KMS-11 (cell line): ENCODE data around the gene ALPK1.

Experiments used
- H2AFZ ChIP-seq: fragments of 200-600 bp; sonication (generic); 2 replicates; pipeline ENCODE4 v1.6.1; 2016; ENCODE audit warnings: antibody characterized with exemption, mixed run types, low read depth
- H3K27ac ChIP-seq: fragments of 200-600 bp; sonication (generic); 2 replicates; pipeline ENCODE4 v1.6.1; 2016; ENCODE audit warnings: mild to moderate bottlenecking, mixed run types
- H3K27me3 ChIP-seq: fragments of 200-600 bp; sonication (generic); 2 replicates; pipeline ENCODE4 v1.6.1; 2017; ENCODE audit warnings: mild to moderate bottlenecking, low read depth, mixed run types, moderate library complexity; ENCODE audit not compliant: insufficient read depth
- H3K36me3 ChIP-seq: fragments of 200-600 bp; sonication (generic); 2 replicates; pipeline ENCODE4 v1.6.1; 2017; ENCODE audit warnings: mild to moderate bottlenecking, mixed run types; ENCODE audit not compliant: insufficient read depth
- H3K4me1 ChIP-seq: fragments of 200-600 bp; sonication (generic); 2 replicates; pipeline ENCODE4 v1.6.1; 2016; ENCODE audit warnings: mild to moderate bottlenecking, low read depth, mixed run types; ENCODE audit not compliant: poor library complexity, severe bottlenecking
- H3K4me2 ChIP-seq: fragments of 200-600 bp; sonication (generic); 2 replicates; pipeline ENCODE4 v1.7.0; 2016; ENCODE audit warnings: mild to moderate bottlenecking, mixed run types
- H3K4me3 ChIP-seq: fragments of 200-600 bp; sonication (generic); IDR thresholded peaks from 2 replicates; pipeline ENCODE4 v1.6.1; 2017; ENCODE audit warnings: low read depth, low read length, mixed read lengths; ENCODE audit not compliant: insufficient read depth
- H3K79me2 ChIP-seq: fragments of 200-600 bp; sonication (generic); 2 replicates; pipeline ENCODE4 v1.6.1; 2016; ENCODE audit warnings: low read depth, mixed run types; ENCODE audit not compliant: insufficient read depth
- H3K9ac ChIP-seq: fragments of 200-600 bp; sonication (generic); 2 replicates; pipeline ENCODE4 v1.6.1; 2016; ENCODE audit warnings: mild to moderate bottlenecking, mixed run types
- H4K20me1 ChIP-seq: fragments of 200-600 bp; sonication (generic); 2 replicates; pipeline ENCODE4 v1.6.1; 2016; ENCODE audit warnings: mild to moderate bottlenecking, mixed run types; ENCODE audit not compliant: insufficient read depth
- CTCF ChIP-seq: fragments of 200-600 bp; sonication (generic); conservative IDR thresholded peaks from 2 replicates; pipeline ENCODE4 v1.6.1; 2017; ENCODE audit warnings: low read depth, mild to moderate bottlenecking, antibody characterized with exemption, low read length, moderate library complexity, mixed read lengths

ALPK1 gene

GRCh38 chr4:112341033-112341432 is 43.9 kb downstream of the ALPK1 start:
- Histone ChIP-seq H3K4me3 (no peak overlapping the region), H2AFZ (no peak overlapping the region), H3K4me2 (no peak overlapping the region), H3K27me3 (no peaks in the 10 kb centered on the region), H3K27ac (no peak overlapping the region), H3K9ac (no peak overlapping the region), H3K79me2 (no peaks in the 10 kb centered on the region), H3K36me3 (no peaks in the 10 kb centered on the region), H4K20me1 (no peaks in the 10 kb centered on the region), H3K4me1 (no peaks in the 10 kb centered on the region)
- TF ChIP-seq CTCF: no peak

- Histone ChIP-seq H3K27me3 (no peaks in the 10 kb centered on the region), H3K79me2 (no peaks in the 10 kb centered on the region), H3K4me2 (no peak overlapping the region), H3K4me1 (no peaks in the 10 kb centered on the region), H4K20me1 (no peaks in the 10 kb centered on the region), H3K36me3 (no peaks in the 10 kb centered on the region), H3K9ac (no peak overlapping the region), H2AFZ (no peak overlapping the region), H3K27ac (no peak overlapping the region), H3K4me3 (no peak overlapping the region)
- TF ChIP-seq CTCF: no peak
Measured at GRCh38 chr4:112343330-112344080, 46.3 kb downstream of the ALPK1 start.

GRCh38 chr4:112348488-112349158 is 51.5 kb downstream of the ALPK1 start:
- Histone ChIP-seq H3K4me1 (no peaks in the 10 kb centered on the region), H2AFZ (no peak overlapping the region), H3K27me3 (no peaks in the 10 kb centered on the region), H3K27ac (no peak overlapping the region), H3K9ac (no peak overlapping the region), H3K36me3 (no peaks in the 10 kb centered on the region), H3K79me2 (no peaks in the 10 kb centered on the region), H4K20me1 (no peaks in the 10 kb centered on the region), H3K4me2 (no peak overlapping the region), H3K4me3 (no peak overlapping the region)
- TF ChIP-seq CTCF: no peak

- H3K36me3 ChIP-seq: no peaks in the 10 kb centered on the region
- H3K4me3 ChIP-seq: no peak overlapping the region
- H4K20me1 ChIP-seq: no peaks in the 10 kb centered on the region
- H2AFZ ChIP-seq: no peak overlapping the region
- H3K4me1 ChIP-seq: no peaks in the 10 kb centered on the region
- H3K79me2 ChIP-seq: no peaks in the 10 kb centered on the region
- no peak overlapping the region for H3K9ac ChIP-seq
- H3K27me3 ChIP-seq: no peaks in the 10 kb centered on the region
- no peak overlapping the region for H3K4me2 ChIP-seq
- TF ChIP-seq CTCF: no peak
- no peak overlapping the region for H3K27ac ChIP-seq
Measured at GRCh38 chr4:112352736-112353135, 55.6 kb downstream of the ALPK1 start.
